K562 (cell line): ENCODE data around the gene SYTL4. TPM values are rescaled to one million over a fixed set of nuclear protein-coding genes. Genes with fewer than 3 reads are reported as not detected.

Experiments used
- CC2D1A ChIP-seq: fragments of 450-650 bp; IDR thresholded peaks from 2 replicates; pipeline ENCODE4 v1.6.1; 2017; ENCODE audit warnings: mild to moderate bottlenecking
- CTCF ChIP-seq, 3 experiments: IDR thresholded peaks in 2 of 3; conservative IDR thresholded peaks in 1 of 3; 2 replicates each; pipeline ENCODE4 v1.5.1; 2011 to 2012; ENCODE audit warnings: low read length in 3 of 3, mild to moderate bottlenecking in 3 of 3, control low read depth in 2 of 3, improper control_type of control experiment in 1 of 3, inconsistent platforms in 1 of 3, low read depth in 1 of 3, mixed read lengths in 1 of 3, moderate library complexity in 1 of 3; ENCODE audit not compliant: insufficient read depth in 2 of 3
- EWSR1 ChIP-seq: fragments of 450-650 bp; IDR thresholded peaks from 2 replicates; pipeline ENCODE4 v1.6.1; 2018; ENCODE audit warnings: borderline replicate concordance, mild to moderate bottlenecking, low read depth, moderate library complexity; ENCODE audit not compliant: partially characterized antibody
- REST ChIP-seq, 2 experiments: fragments of 450-650 bp; formaldehyde crosslinking in 1 of 2; IDR thresholded peaks; 2 replicates each; pipeline versions ENCODE4 v1.4.0 to v1.6.1; 2014 to 2020; ENCODE audit warnings: mild to moderate bottlenecking in 2 of 2, borderline replicate concordance in 1 of 2, low read depth in 1 of 2
- SMC3 ChIP-seq: conservative IDR thresholded peaks from 2 replicates; pipeline ENCODE4 v1.6.1; 2011; ENCODE audit warnings: low read depth, low read length, improper control_type of control experiment; ENCODE audit not compliant: insufficient read depth
- ZNF3 ChIP-seq: fragments of 250-450 bp; sonication (Bioruptor Pico); IDR thresholded peaks from 2 replicates; pipeline ENCODE4 v1.5.0; 2021; ENCODE audit warnings: mild to moderate bottlenecking, moderate library complexity
- ZNF561 ChIP-seq: fragments of 450-650 bp; formaldehyde crosslinking; conservative IDR thresholded peaks from 2 replicates; pipeline ENCODE4 v1.4.0; 2020; ENCODE audit warnings: mild to moderate bottlenecking, moderate library complexity
- ZNF592 ChIP-seq: fragments of 450-650 bp; IDR thresholded peaks from 2 replicates; pipeline ENCODE4 v1.6.1; 2017; ENCODE audit warnings: antibody characterized with exemption, mild to moderate bottlenecking
- polyA plus RNA-seq, 8 experiments: library from polyadenylated mRNA; depleted of rRNA in 4 of 8; stranded (reverse) in 5 of 8; unstranded in 3 of 8; fragments of >200 nt; fragmentation: Nextera tagmentation in 2 of 8; fragmentation: Illumina TruSeq in 1 of 8; extraction: Ambion mirVana in 2 of 8; extraction: Trizol in 1 of 8; gene quantifications; 2 replicates each; pipeline versions ENCODE4 v1.2.1 to v1.2.3, GENCODE V29; 2011 to 2014; ENCODE audit warnings: inconsistent platforms in 1 of 8, missing spikeins in 1 of 8
- total RNA-seq, 7 experiments: library from RNA; depleted of rRNA in 6 of 7; stranded (reverse); fragments of >200 nt in 6 of 7; fragmentation: Illumina TruSeq in 2 of 7; extraction: Trizol in 2 of 7; gene quantifications; 2 replicates each; pipeline versions ENCODE4 v1.2.1 to v1.2.3, GENCODE V29; 2011 to 2021; ENCODE audit warnings: low replicate concordance in 1 of 7

Gene SYTL4
- total and polyA plus RNA-seq, 9 of the 15 experiments (the other 6 are each of a cell fraction or from before 2014, with no cell fraction given): 0.65 to 9.0 (median 1.5) TPM

DNA sequence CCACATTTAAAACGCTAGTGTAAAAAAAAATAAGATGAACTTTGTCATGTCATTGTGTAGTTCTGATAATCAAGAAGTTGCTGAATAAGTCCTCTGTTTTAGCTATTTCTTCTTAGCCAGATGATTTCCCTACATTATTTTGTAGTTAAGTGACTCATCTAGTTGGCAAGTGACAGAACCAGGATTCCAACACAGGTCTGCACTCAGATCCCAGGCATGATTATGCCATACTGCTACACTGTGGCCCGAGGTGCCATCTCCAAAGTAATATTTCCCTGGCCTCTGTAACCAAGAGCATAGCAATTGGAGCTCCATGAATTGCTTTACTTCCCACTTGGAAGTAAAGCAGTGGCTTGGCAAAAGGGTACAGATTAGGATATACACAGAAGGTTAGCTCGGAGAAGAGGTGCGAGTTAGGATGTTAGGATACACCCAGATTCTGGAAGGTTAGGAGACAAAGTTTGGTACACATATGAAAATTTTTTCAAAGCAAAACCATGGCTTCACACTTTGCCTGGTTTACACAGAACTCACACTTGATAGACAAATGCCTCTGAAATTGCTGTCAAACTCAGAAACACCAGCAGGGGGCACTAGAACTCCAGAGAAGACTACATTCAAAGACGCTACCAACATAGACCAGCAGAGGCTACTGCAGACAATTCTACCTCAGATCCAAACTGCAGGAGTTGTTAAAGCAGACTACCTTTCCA is 46.5 kb downstream of the SYTL4 start (continued):
- TF ChIP-seq REST (IDR thresholded peaks at IDR 0.05; ENCODE audit: borderline replicate concordance): peak; percentile 86
- no peak for TF ChIP-seq REST (CRISPR knock-in tag; IDR thresholded peaks at IDR 0.05; ENCODE audit: low read depth)
- no peak for TF ChIP-seq EWSR1
- no peak for TF ChIP-seq ZNF561 (CRISPR knock-in tag)
- TF ChIP-seq ZNF3: no peak
- TF ChIP-seq SMC3: peak; percentile 89
- no peak for TF ChIP-seq ZNF592
- peak; percentile 84 to 99 (median 99) for TF ChIP-seq CTCF (IDR thresholded peaks at IDR 0.05 in 2 of 3, conservative IDR thresholded peaks at IDR 0.05 in 1 of 3; ENCODE audit: insufficient read depth in 2 of 3, low read depth in 1 of 3, low read length in 3 of 3)
- peak; percentile 49; the same call in 1 of the 2 replicates for TF ChIP-seq CC2D1A
